MM.1S (cell line): ENCODE measurements around the gene GAGE12J.
"Not testable (repeated sequence)": the region's sequence is repeated elsewhere in the genome, so short reads cannot be mapped to it uniquely, and the experiment has no call there.

Experiments used
- DNase-seq: peaks from one replicate; pipeline ENCODE4 v3.0.0-alpha.2; 2015
- H2AFZ ChIP-seq: fragments of 300-600 bp; sonication (generic); 2 replicates; pipeline ENCODE4 v1.6.0; 2016; ENCODE audit warnings: antibody characterized with exemption, low read length
- H3F3A ChIP-seq: fragments of 300-600 bp; sonication (generic); 2 replicates; pipeline ENCODE4 v1.6.1; 2016; ENCODE audit warnings: mild to moderate bottlenecking, antibody characterized with exemption, low read length, moderate library complexity, mixed read lengths; ENCODE audit not compliant: insufficient read depth
- H3K27ac ChIP-seq: fragments of 300-600 bp; sonication (generic); 2 replicates; pipeline ENCODE4 v1.5.1; 2016; ENCODE audit warnings: mild to moderate bottlenecking, low read length
- H3K27me3 ChIP-seq: fragments of 300-600 bp; sonication (generic); replicated peaks from 2 replicates; pipeline ENCODE4 v1.6.0; 2016; ENCODE audit warnings: low read length; ENCODE audit not compliant: insufficient read depth
- H3K36me3 ChIP-seq: fragments of 300-600 bp; sonication (generic); replicated peaks from 2 replicates; pipeline ENCODE4 v1.6.1; 2016; ENCODE audit warnings: mild to moderate bottlenecking, low read length, mixed read lengths; ENCODE audit not compliant: insufficient read depth
- H3K4me1 ChIP-seq: fragments of 300-600 bp; sonication (generic); 2 replicates; pipeline ENCODE4 v1.6.1; 2016; ENCODE audit warnings: low read length, mixed read lengths
- H3K4me2 ChIP-seq: fragments of 300-600 bp; sonication (generic); 2 replicates; pipeline ENCODE4 v1.6.0; 2016; ENCODE audit warnings: low read depth, low read length
- H3K4me3 ChIP-seq: fragments of 300-600 bp; sonication (generic); 2 replicates; pipeline ENCODE4 v1.5.1; 2016; ENCODE audit warnings: low read length, mixed read lengths
- H3K79me2 ChIP-seq: fragments of 300-600 bp; sonication (generic); 2 replicates; pipeline ENCODE4 v1.6.1; 2016; ENCODE audit warnings: mixed run types, low read length, mixed read lengths
- H3K9ac ChIP-seq: fragments of 300-600 bp; sonication (generic); 2 replicates; pipeline ENCODE4 v1.6.1; 2016; ENCODE audit warnings: low read length, mixed read lengths
- H3K9me2 ChIP-seq: fragments of 300-600 bp; sonication (generic); replicated peaks from 2 replicates; pipeline ENCODE4 v1.6.1; 2016; ENCODE audit warnings: mild to moderate bottlenecking, low read length, mixed read lengths; ENCODE audit not compliant: insufficient read depth
- H3K9me3 ChIP-seq: fragments of 300-600 bp; sonication (generic); replicated peaks from 2 replicates; pipeline ENCODE4 v1.6.1; 2016; ENCODE audit warnings: mild to moderate bottlenecking, low read length, mixed read lengths; ENCODE audit not compliant: insufficient read depth
- H4K20me1 ChIP-seq: fragments of 300-600 bp; sonication (generic); 2 replicates; pipeline ENCODE4 v1.6.1; 2016; ENCODE audit warnings: mild to moderate bottlenecking, low read length, moderate library complexity, mixed read lengths; ENCODE audit not compliant: insufficient read depth
- EZH2 ChIP-seq: fragments of 300-600 bp; sonication (generic); optimal IDR thresholded peaks from 2 replicates; pipeline ENCODE3; 2017; ENCODE audit warnings: low read depth, mild to moderate bottlenecking, antibody characterized with exemption, low read length, mixed read lengths
- EZH2phosphoT487 ChIP-seq: fragments of 300-600 bp; sonication (generic); IDR thresholded peaks from 2 replicates; pipeline ENCODE4 v1.6.1; 2018; ENCODE audit warnings: antibody characterized with exemption, low read length
- TF ChIP-seq, protein P1 (sequence below): fragments of 300-600 bp; sonication (generic); IDR thresholded peaks from 2 replicates; pipeline ENCODE4 v1.5.1; 2016; ENCODE audit warnings: antibody characterized with exemption, low read length, mixed read lengths

Gene GAGE12J

DNA sequence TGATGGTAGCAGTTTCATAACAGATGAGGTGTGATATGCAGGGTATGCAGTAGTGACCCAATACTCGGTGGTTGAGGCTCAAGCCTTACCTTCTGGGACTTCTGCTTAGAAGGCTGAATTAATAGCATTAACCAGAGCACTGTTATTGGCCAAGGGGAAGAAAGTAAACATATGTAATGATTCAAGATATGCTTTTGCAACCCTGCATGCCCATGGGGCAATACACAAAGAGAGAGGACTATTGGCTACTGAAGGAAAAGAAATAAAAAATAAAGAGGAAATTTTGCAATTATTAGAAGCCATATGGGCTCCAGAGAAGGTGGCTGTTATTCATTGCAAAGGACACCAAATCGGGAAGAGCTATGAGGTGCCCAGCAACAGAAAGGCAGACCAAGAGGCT lies 9.7 kb upstream of the GAGE12J start:
- H3K4me1 ChIP-seq = no peaks in the 10 kb centered on the region
- no peaks in the 10 kb centered on the region for H3K36me3 ChIP-seq
- no peaks in the 10 kb centered on the region for H4K20me1 ChIP-seq
- H3K79me2 ChIP-seq = no peaks in the 10 kb centered on the region
- H3K4me2 ChIP-seq = no peak overlapping the region
- no peaks in the 10 kb centered on the region for H3F3A ChIP-seq
- H3K9ac ChIP-seq = no peak overlapping the region
- H3K9me3 ChIP-seq = no peaks in the 10 kb centered on the region
- H3K4me3 ChIP-seq = no peak overlapping the region
- H3K27ac ChIP-seq = no peak overlapping the region
- DNase-seq = no peak
- H3K27me3 ChIP-seq = no peaks in the 10 kb centered on the region
- TF ChIP-seq, protein P1, sequence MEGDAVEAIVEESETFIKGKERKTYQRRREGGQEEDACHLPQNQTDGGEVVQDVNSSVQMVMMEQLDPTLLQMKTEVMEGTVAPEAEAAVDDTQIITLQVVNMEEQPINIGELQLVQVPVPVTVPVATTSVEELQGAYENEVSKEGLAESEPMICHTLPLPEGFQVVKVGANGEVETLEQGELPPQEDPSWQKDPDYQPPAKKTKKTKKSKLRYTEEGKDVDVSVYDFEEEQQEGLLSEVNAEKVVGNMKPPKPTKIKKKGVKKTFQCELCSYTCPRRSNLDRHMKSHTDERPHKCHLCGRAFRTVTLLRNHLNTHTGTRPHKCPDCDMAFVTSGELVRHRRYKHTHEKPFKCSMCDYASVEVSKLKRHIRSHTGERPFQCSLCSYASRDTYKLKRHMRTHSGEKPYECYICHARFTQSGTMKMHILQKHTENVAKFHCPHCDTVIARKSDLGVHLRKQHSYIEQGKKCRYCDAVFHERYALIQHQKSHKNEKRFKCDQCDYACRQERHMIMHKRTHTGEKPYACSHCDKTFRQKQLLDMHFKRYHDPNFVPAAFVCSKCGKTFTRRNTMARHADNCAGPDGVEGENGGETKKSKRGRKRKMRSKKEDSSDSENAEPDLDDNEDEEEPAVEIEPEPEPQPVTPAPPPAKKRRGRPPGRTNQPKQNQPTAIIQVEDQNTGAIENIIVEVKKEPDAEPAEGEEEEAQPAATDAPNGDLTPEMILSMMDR = no peak
- TF ChIP-seq EZH2 = no peak
- TF ChIP-seq EZH2phosphoT487 = no peak
- H3K9me2 ChIP-seq = no peaks in the 10 kb centered on the region
- no peak overlapping the region for H2AFZ ChIP-seq

DNA sequence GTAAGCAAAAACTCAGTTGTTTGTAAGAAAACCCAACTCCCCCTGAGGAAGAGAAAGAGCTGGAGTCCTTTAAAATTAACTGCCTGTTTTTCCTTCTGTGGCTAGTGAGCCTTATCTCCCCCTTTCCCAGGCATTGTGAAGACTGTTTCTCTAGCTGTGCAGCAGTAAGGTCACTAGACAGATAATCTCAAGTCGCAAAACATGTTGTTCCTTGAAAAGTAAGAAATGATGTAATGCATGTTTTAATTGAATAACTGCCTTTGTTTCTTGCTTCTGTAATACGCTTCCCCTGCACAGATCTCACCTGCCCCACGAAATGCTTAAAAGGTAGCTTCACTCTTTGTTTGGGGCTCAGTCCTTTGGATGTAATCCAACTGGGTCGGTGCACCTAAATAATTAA lies 5.8 kb upstream of the GAGE12J start:
- H3K36me3 ChIP-seq = no peaks in the 10 kb centered on the region
- no peak overlapping the region for H3K27ac ChIP-seq
- no peaks in the 10 kb centered on the region for H3K4me1 ChIP-seq
- no peak overlapping the region for H3K4me3 ChIP-seq
- no peaks in the 10 kb centered on the region for H3K27me3 ChIP-seq
- H3K79me2 ChIP-seq = no peaks in the 10 kb centered on the region
- H3K4me2 ChIP-seq = no peak overlapping the region
- H3K9ac ChIP-seq = no peak overlapping the region
- no peak overlapping the region for H2AFZ ChIP-seq
- H3K9me3 ChIP-seq = no peaks in the 10 kb centered on the region
- H3F3A ChIP-seq = no peaks in the 10 kb centered on the region
- H4K20me1 ChIP-seq = no peaks in the 10 kb centered on the region
- no peak for DNase-seq
- TF ChIP-seq, protein P1 = no peak
- TF ChIP-seq EZH2 (no peak), EZH2phosphoT487 (no peak)
- no peaks in the 10 kb centered on the region for H3K9me2 ChIP-seq

GRCh38 chrX:49322266-49322665 lies 429 bp downstream of the GAGE12J start:
- not testable (repeated sequence) for H2AFZ ChIP-seq, DNase-seq

DNA sequence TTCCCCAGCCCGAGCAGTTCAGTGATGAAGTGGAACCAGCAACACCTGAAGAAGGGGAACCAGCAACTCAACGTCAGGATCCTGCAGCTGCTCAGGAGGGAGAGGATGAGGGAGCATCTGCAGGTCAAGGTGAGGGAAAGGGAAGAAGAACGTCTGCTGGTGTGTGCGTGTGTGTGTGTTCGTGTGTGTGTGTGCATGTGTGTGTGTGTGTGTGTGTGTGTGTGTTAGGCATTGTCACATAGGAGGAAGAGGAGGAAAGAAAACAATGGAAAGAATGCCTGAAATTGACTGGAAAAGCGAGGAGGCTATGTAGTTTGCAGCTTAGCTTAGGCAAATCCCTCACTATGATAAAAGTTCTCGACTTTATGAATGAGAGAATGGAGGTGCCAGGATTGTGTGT lies 1.9 kb downstream of the GAGE12J start:
- not testable (repeated sequence) for H3K27me3 ChIP-seq, H3K4me2 ChIP-seq, H3K4me3 ChIP-seq, H3K27ac ChIP-seq, H3K9me3 ChIP-seq, H3K79me2 ChIP-seq, DNase-seq, H3K9me2 ChIP-seq, H3K4me1 ChIP-seq, H3K9ac ChIP-seq, H2AFZ ChIP-seq, H3K36me3 ChIP-seq, H4K20me1 ChIP-seq, H3F3A ChIP-seq

More at GRCh38 chrX:49322266-49322665, 429 bp downstream of the GAGE12J start:
- not testable (repeated sequence) for H3K9me2 ChIP-seq, H3K79me2 ChIP-seq, H3K9ac ChIP-seq, H3K9me3 ChIP-seq, H3K27ac ChIP-seq, H3K4me2 ChIP-seq, H3F3A ChIP-seq, H3K4me3 ChIP-seq, H3K4me1 ChIP-seq, H3K27me3 ChIP-seq, H3K36me3 ChIP-seq, H4K20me1 ChIP-seq

GRCh38 chrX:49330421-49330820 lies 8.6 kb downstream of the GAGE12J start:
- H3K4me1 ChIP-seq, H3K27ac ChIP-seq, H3K9me3 ChIP-seq: not testable (repeated sequence)

GRCh38 chrX:49331282-49331681 lies 9.4 kb downstream of the GAGE12J start, which contains the start of gene GAGE13:
Gene GAGE13 (plus strand): TSS chrX:49331582. CDS start chrX:49332738, 1,156 bp downstream.
- not testable (repeated sequence) for H3K4me3 ChIP-seq, DNase-seq

More at GRCh38 chrX:49330421-49330820, 8.6 kb downstream of the GAGE12J start:
- not testable (repeated sequence) for H3K4me3 ChIP-seq, DNase-seq, H3K27me3 ChIP-seq, H3F3A ChIP-seq, H3K9me2 ChIP-seq, H3K79me2 ChIP-seq, H2AFZ ChIP-seq, H3K4me2 ChIP-seq, H3K36me3 ChIP-seq, H4K20me1 ChIP-seq, H3K9ac ChIP-seq

More at GRCh38 chrX:49331282-49331681, 9.4 kb downstream of the GAGE12J start, which contains the start of gene GAGE13:
- H2AFZ ChIP-seq, H3F3A ChIP-seq, H3K4me1 ChIP-seq, H3K36me3 ChIP-seq, H3K9ac ChIP-seq, H4K20me1 ChIP-seq, H3K9me3 ChIP-seq, H3K9me2 ChIP-seq, H3K4me2 ChIP-seq, H3K79me2 ChIP-seq, H3K27me3 ChIP-seq, H3K27ac ChIP-seq: not testable (repeated sequence)
